CD4-positive, alpha-beta T cell (primary cell): ENCODE measurements around the gene CCDC85B. TPM values are rescaled to one million over a fixed set of nuclear protein-coding genes. Genes with fewer than 3 reads are reported as not detected.

Experiments
- ATAC-seq: fragments of 200-7000 bp; cut with Tn5 transposase; one replicate; pipeline ENCODE4 v1.10.0; 2022; ENCODE audit warnings: mild to moderate bottlenecking; ENCODE audit not compliant: poor library complexity
- CTCF ChIA-PET: fragments of 350-600 bp; sonication (Branson Sonifier 250); formaldehyde crosslinking; loops from one replicate; lab custom pipeline; 2021; ENCODE audit warnings: antibody characterized with exemption, inconsistent platforms; lab: Charles Lee
- POLR2A ChIA-PET: fragments of 350-600 bp; sonication (Branson Sonifier 250); formaldehyde crosslinking; loops from one replicate; lab custom pipeline; 2021; ENCODE audit warnings: antibody characterized with exemption, inconsistent platforms; lab: Charles Lee
- DNase-seq, 14 experiments: peaks; one replicate each; pipeline ENCODE4 v3.0.0-alpha.2; 2013 to 2020; ENCODE audit warnings: mixed read lengths in 2 of 14
- H3K27ac ChIP-seq, 2 donors: one replicate each; pipeline versions ENCODE4 v1.5.1 to v1.7.0; 2013; ENCODE audit warnings: low read length in 2 of 2, low read depth in 1 of 2, mild to moderate bottlenecking in 1 of 2
- H3K27me3 ChIP-seq, 2 experiments: 1 replicate in 1 of 2; 2 replicates in 1 of 2; pipeline versions ENCODE4 v1.6.1 to v1.7.0; 2013; ENCODE audit warnings: low read length in 2 of 2, control low read depth in 1 of 2, mild to moderate bottlenecking in 1 of 2, moderate library complexity in 1 of 2; ENCODE audit not compliant: insufficient read depth in 2 of 2, control insufficient read depth in 1 of 2
- H3K36me3 ChIP-seq: one replicate; pipeline ENCODE4 v1.6.1; 2013; ENCODE audit warnings: low read length, control low read depth; ENCODE audit not compliant: insufficient read depth
- H3K4me1 ChIP-seq: one replicate; pipeline ENCODE4 v1.6.1; 2013; ENCODE audit warnings: low read length, control low read depth; ENCODE audit not compliant: insufficient read depth
- H3K4me3 ChIP-seq: one replicate; pipeline ENCODE4 v1.5.1; 2013; ENCODE audit warnings: mild to moderate bottlenecking, low read length, moderate library complexity
- H3K9me3 ChIP-seq, 2 experiments: 1 replicate in 1 of 2; 2 replicates in 1 of 2; pipeline versions ENCODE4 v1.6.1 to v1.7.0; 2013; ENCODE audit warnings: low read length in 2 of 2, mild to moderate bottlenecking in 2 of 2, control low read depth in 1 of 2, moderate library complexity in 1 of 2; ENCODE audit not compliant: control insufficient read depth in 1 of 2, insufficient read depth in 1 of 2
- H3K27ac Mint-ChIP-seq: one replicate; pipeline ENCODE4 v1.8.0; 2020; ENCODE audit warnings: mixed read lengths
- H3K27me3 Mint-ChIP-seq: one replicate; pipeline ENCODE4 v1.8.0; 2021; ENCODE audit warnings: mixed read lengths
- H3K36me3 Mint-ChIP-seq: one replicate; pipeline ENCODE4 v1.8.0; 2021; ENCODE audit warnings: low read depth, mixed read lengths
- H3K4me1 Mint-ChIP-seq: one replicate; pipeline ENCODE4 v1.8.0; 2021; ENCODE audit warnings: low read depth, mixed read lengths
- H3K4me3 Mint-ChIP-seq: one replicate; pipeline ENCODE4 v1.8.0; 2020; ENCODE audit warnings: mild to moderate bottlenecking, mixed read lengths
- H3K9me3 Mint-ChIP-seq: one replicate; pipeline ENCODE4 v1.8.0; 2020; ENCODE audit warnings: mixed read lengths
- intact Hi-C, 2 experiments: fragments of 100-400 bp; cut with DNase I in 1 of 2; cut with micrococcal nuclease in 1 of 2; formaldehyde crosslinking; loops; one replicate each; pipeline versions ENCODE4 v1.15.1 to v1.9.0; 2023 to 2025; cut with DNase I, micrococcal nuclease
- total RNA-seq, 174 experiments: library from RNA in 2 of 174; stranded (reverse) in 2 of 174; gene quantifications; one replicate each; pipeline ENCODE4 v1.2.3 and lab custom pipeline; 2021 to 2026
- TF ChIP-seq, protein P1 (sequence below): fragments of 200-600 bp; IDR thresholded peaks from one replicate; pipeline ENCODE4 v1.8.0; 2022; ENCODE audit warnings: antibody characterized with exemption, mild to moderate bottlenecking

The CCDC85B gene
- total RNA-seq, 2 experiments from 2014 or later: 23.1 to 25.8 TPM

DNA sequence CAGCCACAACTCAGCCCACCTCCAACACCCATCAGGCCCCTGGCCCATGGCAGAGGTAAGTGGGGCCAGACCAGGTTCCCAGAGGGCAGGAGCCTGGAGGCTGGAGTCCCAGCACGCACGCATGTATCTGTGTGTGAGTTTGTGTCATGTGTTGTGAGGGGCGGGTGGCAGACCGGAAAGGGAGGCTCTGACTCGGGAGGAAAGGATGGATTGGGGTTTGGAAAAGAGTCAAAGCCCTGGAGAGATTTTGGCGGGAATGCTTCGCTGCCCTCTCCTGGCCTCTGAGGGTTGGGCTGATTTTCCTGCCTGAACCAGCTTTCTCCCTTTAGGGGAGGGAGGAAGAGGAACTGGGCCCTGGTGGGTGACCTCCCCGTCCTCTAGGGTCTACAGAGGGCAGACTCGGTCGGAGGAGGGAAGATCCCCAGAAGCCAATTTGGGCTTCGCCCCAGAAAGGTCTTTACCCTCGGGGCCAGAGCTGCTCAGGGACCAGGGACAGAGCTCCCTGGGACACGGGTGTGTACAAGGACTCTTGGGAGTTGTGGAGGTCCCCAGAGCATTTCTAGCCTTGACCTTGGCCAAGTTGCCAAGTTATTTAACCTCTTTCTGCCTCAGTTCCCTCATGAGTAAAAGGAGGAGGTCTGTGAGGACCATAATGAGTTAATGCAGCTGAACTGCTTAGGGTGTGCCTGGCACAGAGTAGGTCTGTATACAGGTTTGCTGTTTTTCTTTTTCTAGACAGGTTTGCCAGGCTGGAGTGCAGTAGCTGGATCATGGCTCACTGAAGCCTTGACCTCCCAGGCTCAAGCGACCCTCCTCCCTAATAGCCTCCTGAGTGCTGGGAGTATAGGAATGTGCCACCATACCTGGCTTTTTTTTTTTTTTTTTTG, 21.5 kb downstream of the CCDC85B start:
- no peak overlapping the region for H3K27ac ChIP-seq
- ATAC-seq (no peak), DNase-seq (no peak)
- CTCF ChIA-PET: interaction anchor here (0.8 to 1.8 kb wide), 2 partner anchors 21 to 24 kb away, joined by 3 read pairs; partner anchors contain the start of genes CCDC85B and FIBP
- no peak overlapping the region for H3K4me3 ChIP-seq
- H3K4me1 ChIP-seq: peaks cover 19% of the 10 kb centered on the region
- no peaks in the 10 kb centered on the region for H3K27me3 ChIP-seq
- H3K36me3 ChIP-seq: peaks cover 7% of the 10 kb centered on the region
- no peaks in the 10 kb centered on the region for H3K9me3 Mint-ChIP-seq
- peaks cover 8% of the 10 kb centered on the region for H3K27me3 Mint-ChIP-seq
- POLR2A ChIA-PET: interaction anchor here (1.0 to 4.8 kb wide), 2 partner anchors 11 to 22 kb away, joined by 3 to 28 read pairs; partner anchors contain the start of genes CCDC85B and FIBP
- no peak overlapping the region for H3K27ac Mint-ChIP-seq
- H3K4me3 Mint-ChIP-seq: no peak overlapping the region
- peaks cover 8% of the 10 kb centered on the region for H3K36me3 Mint-ChIP-seq
- TF ChIP-seq, protein P1, sequence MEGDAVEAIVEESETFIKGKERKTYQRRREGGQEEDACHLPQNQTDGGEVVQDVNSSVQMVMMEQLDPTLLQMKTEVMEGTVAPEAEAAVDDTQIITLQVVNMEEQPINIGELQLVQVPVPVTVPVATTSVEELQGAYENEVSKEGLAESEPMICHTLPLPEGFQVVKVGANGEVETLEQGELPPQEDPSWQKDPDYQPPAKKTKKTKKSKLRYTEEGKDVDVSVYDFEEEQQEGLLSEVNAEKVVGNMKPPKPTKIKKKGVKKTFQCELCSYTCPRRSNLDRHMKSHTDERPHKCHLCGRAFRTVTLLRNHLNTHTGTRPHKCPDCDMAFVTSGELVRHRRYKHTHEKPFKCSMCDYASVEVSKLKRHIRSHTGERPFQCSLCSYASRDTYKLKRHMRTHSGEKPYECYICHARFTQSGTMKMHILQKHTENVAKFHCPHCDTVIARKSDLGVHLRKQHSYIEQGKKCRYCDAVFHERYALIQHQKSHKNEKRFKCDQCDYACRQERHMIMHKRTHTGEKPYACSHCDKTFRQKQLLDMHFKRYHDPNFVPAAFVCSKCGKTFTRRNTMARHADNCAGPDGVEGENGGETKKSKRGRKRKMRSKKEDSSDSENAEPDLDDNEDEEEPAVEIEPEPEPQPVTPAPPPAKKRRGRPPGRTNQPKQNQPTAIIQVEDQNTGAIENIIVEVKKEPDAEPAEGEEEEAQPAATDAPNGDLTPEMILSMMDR: no peak
- H3K4me1 Mint-ChIP-seq: peaks cover 26% of the 10 kb centered on the region
- intact Hi-C loops: no loop called here
- no peaks in the 10 kb centered on the region for H3K9me3 ChIP-seq

DNA sequence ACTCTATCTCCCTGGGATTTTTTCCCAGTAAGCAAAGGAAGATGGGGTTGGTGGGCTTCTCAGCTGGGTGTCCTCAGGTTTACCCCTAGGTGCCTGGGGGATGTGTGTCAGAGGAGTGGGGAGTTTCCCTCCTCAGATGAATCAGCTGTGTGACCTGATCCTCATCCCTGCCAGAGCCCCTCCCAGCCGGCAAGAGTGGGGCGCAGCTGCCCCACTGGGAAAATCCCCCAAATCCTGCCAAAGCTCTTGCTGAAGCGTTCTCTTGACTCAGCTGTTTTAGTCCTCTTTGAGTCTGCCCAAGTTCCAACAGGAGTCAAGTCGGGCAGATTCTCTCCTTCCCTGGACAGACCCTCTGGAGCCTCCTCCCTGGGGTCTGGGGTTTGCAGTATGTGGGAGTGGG, 22.4 kb downstream of the CCDC85B start:
- Mint-ChIP-seq H3K27me3 (peaks cover 7% of the 10 kb centered on the region), H3K4me1 (peaks cover 31% of the 10 kb centered on the region), H3K27ac (no peak overlapping the region), H3K36me3 (peaks cover 12% of the 10 kb centered on the region), H3K4me3 (no peak overlapping the region), H3K9me3 (no peaks in the 10 kb centered on the region)
- TF ChIP-seq, protein P1: no peak
- no peaks in the 10 kb centered on the region for H3K27me3 ChIP-seq
- ATAC-seq: no peak
- CTCF ChIA-PET: interaction anchor here (1.8 kb wide), 1 partner anchor 25 kb away, joined by 3 read pairs; the partner anchor contains the start of gene FIBP
- intact Hi-C loops: no loop called here
- no peak overlapping the region for H3K4me3 ChIP-seq
- POLR2A ChIA-PET: interaction anchor here (1.0 to 4.8 kb wide), 2 partner anchors 12 to 23 kb away, joined by 3 to 28 read pairs; partner anchors contain the start of genes CCDC85B and FIBP
- H3K9me3 ChIP-seq: no peaks in the 10 kb centered on the region
- no peak overlapping the region for H3K27ac ChIP-seq
- peaks cover 28% of the 10 kb centered on the region for H3K4me1 ChIP-seq
- peaks cover 15% of the 10 kb centered on the region for H3K36me3 ChIP-seq
- peak in 2 of 14 experiments; percentile 28 to 50 for DNase-seq

DNA sequence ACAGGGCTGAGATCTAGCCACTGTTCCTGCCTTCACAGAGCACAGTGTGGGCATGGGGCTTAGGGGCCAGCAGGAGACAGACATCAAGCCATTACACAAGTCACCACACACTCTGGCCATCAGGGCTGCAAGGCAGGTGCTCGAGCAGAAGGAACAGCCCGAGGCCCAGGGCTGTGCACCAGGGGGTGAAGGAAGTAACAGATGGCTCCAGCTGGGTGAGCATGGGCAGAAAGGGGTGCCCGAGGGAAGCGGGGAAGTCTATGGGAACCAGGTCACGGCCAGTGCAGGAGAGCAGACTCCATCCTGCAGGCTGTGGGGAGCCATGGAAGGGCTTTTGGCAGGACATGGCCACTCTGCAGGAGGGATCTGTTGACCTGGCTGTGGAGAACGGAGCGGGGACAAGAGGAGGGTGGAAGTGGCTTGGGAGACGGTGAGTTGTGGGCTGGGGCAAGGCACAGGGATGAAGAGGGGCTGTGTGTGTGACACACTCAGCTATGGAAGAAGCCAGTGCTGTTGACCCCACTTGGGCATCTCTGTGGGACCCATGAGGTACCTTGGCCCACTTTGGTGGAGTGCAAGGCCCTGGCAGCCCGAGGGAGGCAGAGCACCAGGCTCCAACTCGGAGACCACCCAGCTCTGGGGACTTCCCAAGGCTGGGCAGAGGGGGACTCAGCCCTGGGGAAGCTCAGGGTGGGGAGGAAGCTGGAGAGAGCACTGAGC, 24.8 kb downstream of the CCDC85B start:
- H3K27ac ChIP-seq: no peak overlapping the region
- H3K4me3 ChIP-seq: no peak overlapping the region
- no peak for DNase-seq
- H3K27ac Mint-ChIP-seq: peak overlapping the region; percentile 75
- H3K36me3 ChIP-seq: peaks cover 16% of the 10 kb centered on the region
- ATAC-seq: no peak
- H3K36me3 Mint-ChIP-seq: peaks cover 25% of the 10 kb centered on the region
- H3K4me3 Mint-ChIP-seq: peak overlapping the region; percentile 69
- TF ChIP-seq, protein P1: no peak
- intact Hi-C loops: loop anchor here in 1 of 2 experiments (5.0 kb wide), 1 partner anchor 137 kb away; the partner anchor contains the start of gene SF3B2
- ChIA-PET POLR2A (interaction anchor here (0.6 to 2.4 kb wide), 4 partner anchors 9 to 201 kb away, joined by 3 to 13 read pairs (median 3); partner anchors contain the start of genes CCDC85B and SART1), CTCF (interaction anchor here (0.8 kb wide), 1 partner anchor 24 kb away, joined by 3 read pairs; the partner anchor contains the start of gene CCDC85B)
- peaks cover 37% of the 10 kb centered on the region for H3K4me1 ChIP-seq
- H3K9me3 Mint-ChIP-seq: no peaks in the 10 kb centered on the region
- no peaks in the 10 kb centered on the region for H3K27me3 Mint-ChIP-seq
- no peaks in the 10 kb centered on the region for H3K9me3 ChIP-seq
- H3K4me1 Mint-ChIP-seq: peaks cover 31% of the 10 kb centered on the region
- H3K27me3 ChIP-seq: no peaks in the 10 kb centered on the region
